Stomach (tissue), 4 donors: ENCODE measurements around the gene CPAMD8.

Experiments used
- CTCF ChIP-seq, 7 experiments: fragments of 450-650 bp in 4 of 7; fragments of 200-600 bp in 3 of 7; sonication (generic) in 3 of 7; IDR thresholded peaks; one replicate each; pipeline ENCODE4 v1.5.1; 2016 to 2019; ENCODE audit warnings: antibody characterized with exemption in 7 of 7, control low read depth in 2 of 7, mild to moderate bottlenecking in 1 of 7
- EP300 ChIP-seq: sonication (generic); formaldehyde crosslinking; IDR thresholded peaks from one replicate; pipeline ENCODE4 v1.6.1; 2017; ENCODE audit warnings: antibody characterized with exemption
- POLR2A ChIP-seq, 4 donors: fragments of 450-650 bp; IDR thresholded peaks; one replicate each; pipeline ENCODE4 v1.6.1; 2016; ENCODE audit warnings: antibody characterized with exemption in 4 of 4, control low read depth in 2 of 4, mild to moderate bottlenecking in 1 of 4, moderate library complexity in 1 of 4
- POLR2AphosphoS5 ChIP-seq, 3 donors: sonication (generic); formaldehyde crosslinking; IDR thresholded peaks; one replicate each; pipeline ENCODE4 v1.6.1; 2016; ENCODE audit warnings: antibody characterized with exemption in 3 of 3

GRCh38 chr19:16912780-16913179 is 113.8 kb downstream of the CPAMD8 start:
- TF ChIP-seq EP300 (no peak), POLR2AphosphoS5 (IDR thresholded peaks at IDR 0.05) (no peak), CTCF (IDR thresholded peaks at IDR 0.05) (no peak), POLR2A (IDR thresholded peaks at IDR 0.05) (no peak)
